Measurements from ENCODE around the gene IL18RAP.
A peak's percentile ranks its signal among the peaks of the same experiment; 100 is the strongest.

Gene IL18RAP

DNA sequence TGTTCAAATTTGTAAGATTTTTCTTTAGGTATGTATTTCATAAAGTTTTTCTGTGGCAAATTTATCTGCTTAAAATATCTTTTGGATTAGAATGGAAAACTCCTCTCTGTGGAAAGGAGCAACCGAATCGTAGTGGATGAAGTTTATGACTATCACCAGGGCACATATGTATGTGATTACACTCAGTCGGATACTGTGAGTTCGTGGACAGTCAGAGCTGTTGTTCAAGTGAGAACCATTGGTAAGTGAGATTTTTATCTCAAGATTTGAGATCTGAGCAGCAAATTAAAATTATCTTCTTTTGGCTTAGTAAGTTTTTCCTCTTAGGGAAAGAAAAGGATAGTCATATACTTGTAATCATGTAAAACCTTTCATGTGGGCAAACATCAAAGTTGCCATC lies 14.2 kb downstream of the IL18RAP start:
- TF ChIP-seq, protein P1, sequence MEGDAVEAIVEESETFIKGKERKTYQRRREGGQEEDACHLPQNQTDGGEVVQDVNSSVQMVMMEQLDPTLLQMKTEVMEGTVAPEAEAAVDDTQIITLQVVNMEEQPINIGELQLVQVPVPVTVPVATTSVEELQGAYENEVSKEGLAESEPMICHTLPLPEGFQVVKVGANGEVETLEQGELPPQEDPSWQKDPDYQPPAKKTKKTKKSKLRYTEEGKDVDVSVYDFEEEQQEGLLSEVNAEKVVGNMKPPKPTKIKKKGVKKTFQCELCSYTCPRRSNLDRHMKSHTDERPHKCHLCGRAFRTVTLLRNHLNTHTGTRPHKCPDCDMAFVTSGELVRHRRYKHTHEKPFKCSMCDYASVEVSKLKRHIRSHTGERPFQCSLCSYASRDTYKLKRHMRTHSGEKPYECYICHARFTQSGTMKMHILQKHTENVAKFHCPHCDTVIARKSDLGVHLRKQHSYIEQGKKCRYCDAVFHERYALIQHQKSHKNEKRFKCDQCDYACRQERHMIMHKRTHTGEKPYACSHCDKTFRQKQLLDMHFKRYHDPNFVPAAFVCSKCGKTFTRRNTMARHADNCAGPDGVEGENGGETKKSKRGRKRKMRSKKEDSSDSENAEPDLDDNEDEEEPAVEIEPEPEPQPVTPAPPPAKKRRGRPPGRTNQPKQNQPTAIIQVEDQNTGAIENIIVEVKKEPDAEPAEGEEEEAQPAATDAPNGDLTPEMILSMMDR (IDR thresholded peaks at IDR 0.05; ENCODE audit: control insufficient read depth, extremely low read depth, insufficient read depth), result no peak
- DNase-seq (ENCODE audit: low read depth), result no peak
- H3K4me3 ChIP-seq (ENCODE audit: low read depth, low read length), result no peak overlapping the region

DNA sequence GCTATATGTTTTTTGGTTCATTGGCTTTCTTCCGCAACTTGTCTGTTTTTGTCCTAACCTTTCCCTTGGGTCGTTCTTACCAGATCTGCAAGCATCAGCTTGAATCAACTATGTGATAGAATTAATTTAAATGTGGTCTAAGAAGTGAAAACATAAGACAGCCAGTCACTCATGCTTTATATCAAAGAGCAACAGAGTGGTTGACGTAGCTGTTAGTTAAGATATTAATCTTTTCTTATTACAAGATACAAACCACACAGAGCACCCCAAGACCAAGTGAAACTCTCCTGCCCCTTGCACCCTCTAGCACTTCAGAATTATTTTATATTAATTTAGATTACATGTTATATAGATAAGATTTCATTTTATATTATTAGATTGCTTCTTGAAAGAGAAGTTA lies 15.2 kb downstream of the IL18RAP start:
- H3K4me3 ChIP-seq (ENCODE audit: low read depth, low read length), result no peak overlapping the region
- TF ChIP-seq, protein P1 (IDR thresholded peaks at IDR 0.05; ENCODE audit: control insufficient read depth, extremely low read depth, insufficient read depth), result no peak
- no peak for DNase-seq (ENCODE audit: low read depth)

DNA sequence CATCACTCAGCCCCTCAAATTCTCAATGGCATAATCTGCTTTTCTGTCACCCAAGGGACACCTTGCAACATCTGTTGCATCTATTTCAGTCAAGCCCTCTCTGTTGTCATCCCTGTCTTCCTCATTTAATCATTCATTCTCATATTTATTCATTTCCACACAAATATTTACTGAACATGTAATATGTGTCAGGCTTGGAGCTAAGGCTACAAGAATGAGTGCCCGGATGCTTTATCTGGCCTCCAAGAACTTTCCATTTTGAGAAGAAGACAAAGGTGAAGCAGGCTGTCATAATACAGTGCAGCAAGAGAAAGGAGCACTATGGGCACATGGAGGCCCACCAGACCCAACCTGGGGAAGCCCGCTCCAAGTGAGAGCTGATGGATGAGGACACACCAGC lies 15.6 kb downstream of the IL18RAP start:
- H3K4me3 ChIP-seq (ENCODE audit: low read depth, low read length), result no peak overlapping the region
- TF ChIP-seq, protein P1 (IDR thresholded peaks at IDR 0.05; ENCODE audit: control insufficient read depth, extremely low read depth, insufficient read depth), result no peak
- no peak for DNase-seq (ENCODE audit: low read depth)

DNA sequence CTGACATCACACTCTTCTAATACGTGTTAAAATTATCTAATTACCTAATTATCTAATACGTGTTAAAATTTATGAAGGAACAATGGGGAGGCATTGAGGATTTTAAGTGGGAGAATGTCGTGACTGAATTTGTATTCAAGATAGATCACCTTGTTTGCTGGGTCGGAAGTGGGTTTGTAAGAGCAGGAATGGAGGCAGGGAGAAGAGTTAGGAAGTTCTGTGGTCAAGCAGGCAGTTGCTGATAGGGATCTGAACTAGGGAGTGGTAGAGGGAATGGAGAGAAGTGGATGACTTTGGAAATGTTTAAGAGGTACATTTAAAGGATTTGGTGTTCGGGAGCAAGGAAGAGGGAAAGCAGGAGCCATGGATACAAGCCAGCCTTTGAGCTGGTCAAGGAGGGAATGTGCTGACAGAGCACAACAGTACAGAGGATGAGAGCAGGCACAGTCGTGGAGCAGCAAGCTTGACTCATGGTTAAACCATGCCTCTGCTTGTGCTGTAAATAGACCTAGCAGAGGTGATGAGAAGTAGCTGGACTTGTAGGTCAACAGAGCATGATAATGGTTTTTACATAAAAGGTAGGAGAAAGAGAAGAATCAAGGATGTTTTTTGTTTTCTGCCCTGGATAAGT lies 16.2 kb downstream of the IL18RAP start:
- TF ChIP-seq, protein P1 (IDR thresholded peaks at IDR 0.05; ENCODE audit: control insufficient read depth, extremely low read depth, insufficient read depth), result no peak
- DNase-seq (ENCODE audit: low read depth), result no peak
- no peak overlapping the region for H3K4me3 ChIP-seq (ENCODE audit: low read depth, low read length)

DNA sequence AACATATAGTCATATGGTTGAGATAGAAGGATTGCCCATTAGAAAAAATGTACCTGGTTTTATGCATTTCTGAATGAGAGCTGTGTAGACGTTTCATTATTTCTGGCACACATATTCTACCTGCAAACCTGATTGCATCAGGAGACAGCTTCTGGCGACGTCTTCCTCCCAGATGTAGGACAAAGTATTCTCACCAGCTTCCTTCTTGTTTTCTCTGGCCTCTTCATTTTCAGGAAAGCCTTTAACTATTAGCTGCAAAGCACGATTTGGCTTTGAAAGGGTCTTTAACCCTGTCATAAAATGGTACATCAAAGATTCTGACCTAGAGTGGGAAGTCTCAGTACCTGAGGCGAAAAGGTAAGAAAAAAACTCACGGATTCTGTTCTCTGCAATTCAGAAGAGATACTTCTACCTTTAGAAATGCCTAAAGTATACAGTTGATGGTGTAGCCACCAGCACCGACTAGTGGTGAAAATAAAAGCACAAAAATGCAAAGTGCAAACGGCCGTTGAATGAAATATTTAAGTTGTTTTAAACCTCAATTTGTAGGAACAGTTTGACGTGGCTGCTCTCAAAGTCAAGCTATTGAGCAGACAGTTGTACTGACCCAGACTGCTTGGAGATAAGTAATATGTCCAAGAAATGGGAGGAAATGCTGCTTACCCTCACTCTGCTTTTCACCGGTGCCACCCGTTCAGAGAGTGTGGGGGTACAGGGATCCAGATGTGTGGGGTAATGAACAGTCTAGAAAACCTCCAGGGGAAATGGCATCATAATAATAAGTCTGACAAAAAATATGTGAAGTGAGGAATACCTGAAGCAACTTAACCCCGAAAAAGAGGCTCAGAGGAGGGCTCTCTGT lies 20.2 kb downstream of the IL18RAP start:
- TF ChIP-seq, protein P1 (IDR thresholded peaks at IDR 0.05; ENCODE audit: control insufficient read depth, extremely low read depth, insufficient read depth), result peak; percentile 68
- DNase-seq (ENCODE audit: low read depth), result no peak
- no peak overlapping the region for H3K4me3 ChIP-seq (ENCODE audit: low read depth, low read length)

DNA sequence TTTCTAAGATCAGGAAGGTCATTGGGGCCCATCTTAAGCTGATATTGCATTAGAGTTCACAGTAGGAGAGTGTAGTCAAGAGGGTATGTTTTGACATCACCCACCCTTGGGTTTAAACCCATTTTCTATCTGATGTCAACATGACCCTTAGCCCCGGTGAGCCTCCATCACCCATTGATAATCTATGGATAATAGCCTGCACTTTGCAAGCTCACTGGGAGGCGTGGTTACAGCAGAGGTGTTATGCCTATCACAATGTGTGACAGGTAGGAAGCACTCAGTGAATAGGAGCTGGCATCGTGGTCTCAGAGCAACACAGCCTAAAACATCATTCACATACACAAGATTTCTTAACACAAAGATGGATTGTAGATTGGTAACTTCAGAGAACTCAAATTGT lies 21.3 kb downstream of the IL18RAP start:
- no peak overlapping the region for H3K4me3 ChIP-seq (ENCODE audit: low read depth, low read length)
- TF ChIP-seq, protein P1 (IDR thresholded peaks at IDR 0.05; ENCODE audit: control insufficient read depth, extremely low read depth, insufficient read depth), result no peak
- no peak for DNase-seq (ENCODE audit: low read depth)
